PC-9 (cell line): ENCODE results near the gene BCL2L11. TPM values are rescaled to one million over a fixed set of nuclear protein-coding genes. Genes with fewer than 3 reads are reported as not detected.

Source experiments
- BruUV-seq: library from RNA; stranded (reverse); fragments of 400-500 nt; replicated peaks from 2 replicates; lab custom pipeline; 2021; lab: Mats Ljungman, UMichigan
- CTCF ChIA-PET: fragments of 300-600 bp; sonication (Branson Sonifier 250); formaldehyde crosslinking; loops from one replicate; lab custom pipeline; 2022; ENCODE audit warnings: antibody characterized with exemption; lab: Charles Lee
- POLR2A ChIA-PET: fragments of 300-600 bp; sonication (Branson Sonifier 250); formaldehyde crosslinking; loops from one replicate; lab custom pipeline; 2022; ENCODE audit warnings: antibody characterized with exemption; ENCODE audit not compliant: unreplicated experiment; lab: Charles Lee
- DNase-seq, 2 experiments: peaks; one replicate each; pipeline versions ENCODE4 v3.0.0 to v3.0.0-alpha.2; 2015 to 2022; ENCODE audit warnings: mixed read lengths in 1 of 2
- H2AFZ ChIP-seq: fragments of 200-600 bp; sonication (generic); 2 replicates; pipeline ENCODE4 v1.8.1; 2017; ENCODE audit warnings: antibody characterized with exemption
- H3F3A ChIP-seq: fragments of 200-600 bp; sonication (generic); 2 replicates; pipeline ENCODE4 v1.8.1; 2017; ENCODE audit warnings: antibody characterized with exemption, mild to moderate bottlenecking, low read depth; ENCODE audit not compliant: insufficient read depth
- H3K27ac ChIP-seq: fragments of 200-600 bp; sonication (generic); 2 replicates; pipeline ENCODE4 v1.6.1; 2016; ENCODE audit warnings: mixed run types
- H3K27me3 ChIP-seq: fragments of 200-600 bp; sonication (generic); 2 replicates; pipeline ENCODE4 v1.6.1; 2016; ENCODE audit warnings: low read depth, mixed run types; ENCODE audit not compliant: insufficient read depth
- H3K36me3 ChIP-seq: fragments of 200-600 bp; sonication (generic); 2 replicates; pipeline ENCODE4 v1.6.1; 2016; ENCODE audit warnings: low read depth, mixed run types
- H3K4me1 ChIP-seq: fragments of 200-600 bp; sonication (generic); replicated peaks from 2 replicates; pipeline ENCODE4 v1.6.1; 2016; ENCODE audit warnings: mixed run types; ENCODE audit not compliant: insufficient read depth
- H3K4me2 ChIP-seq: fragments of 200-600 bp; sonication (generic); 2 replicates; pipeline ENCODE4 v1.6.1; 2017; ENCODE audit warnings: mixed run types
- H3K4me3 ChIP-seq: fragments of 200-600 bp; sonication (generic); 2 replicates; pipeline ENCODE4 v1.6.1; 2016; ENCODE audit warnings: mixed run types
- H3K79me2 ChIP-seq: fragments of 200-600 bp; sonication (generic); 2 replicates; pipeline ENCODE4 v1.6.1; 2017; ENCODE audit warnings: low read depth, mixed run types
- H3K9me2 ChIP-seq: fragments of 200-600 bp; sonication (generic); 2 replicates; pipeline ENCODE4 v1.8.1; 2017; ENCODE audit warnings: mild to moderate bottlenecking; ENCODE audit not compliant: insufficient read depth
- H3K9me3 ChIP-seq: fragments of 200-600 bp; sonication (generic); 2 replicates; pipeline ENCODE4 v1.8.1; 2016; ENCODE audit warnings: low read depth; ENCODE audit not compliant: insufficient read depth
- H4K20me1 ChIP-seq: fragments of 200-600 bp; sonication (generic); 2 replicates; pipeline ENCODE4 v1.8.1; 2017; ENCODE audit not compliant: insufficient read depth
- CTCF ChIP-seq: fragments of 200-600 bp; sonication (generic); conservative IDR thresholded peaks from 2 replicates; pipeline ENCODE4 v1.6.1; 2017; ENCODE audit warnings: mixed run types, antibody characterized with exemption, mild to moderate bottlenecking, moderate library complexity
- EZH2 ChIP-seq: fragments of 200-600 bp; sonication (generic); IDR thresholded peaks from 2 replicates; pipeline ENCODE4 v1.8.0; 2017; ENCODE audit warnings: antibody characterized with exemption, low read depth
- intact Hi-C: fragments of 100-400 bp; cut with micrococcal nuclease; formaldehyde crosslinking; loops from one replicate; pipeline ENCODE4 v1.10.0; 2022; ENCODE audit not compliant: unreplicated experiment
- total RNA-seq: library from RNA; stranded (reverse); gene quantifications from 2 replicates; pipeline ENCODE4 v1.2.3, GENCODE V29; 2021

The BCL2L11 gene
- total RNA-seq, 1 experiment from 2014 or later: 17.0 TPM

GRCh38 chr2:111178296-111178695 lies 57.6 kb downstream of the BCL2L11 start:
- Histone ChIP-seq H3K27ac (no peak overlapping the region), H3K36me3 (no peaks in the 10 kb centered on the region), H3K9me2 (no peaks in the 10 kb centered on the region), H4K20me1 (no peaks in the 10 kb centered on the region), H3K4me3 (no peak overlapping the region), H3K4me2 (no peak overlapping the region), H3K79me2 (no peaks in the 10 kb centered on the region), H3K27me3 (no peaks in the 10 kb centered on the region), H2AFZ (no peak overlapping the region), H3K4me1 (no peaks in the 10 kb centered on the region), H3K9me3 (no peaks in the 10 kb centered on the region), H3F3A (no peaks in the 10 kb centered on the region)
- DNase-seq: no peak
- TF ChIP-seq CTCF (no peak), EZH2 (no peak)
- no TSS peak for BruUV-seq
- CTCF ChIA-PET: no interaction called here
- intact Hi-C loops: no loop called here
- POLR2A ChIA-PET: no interaction called here

- Histone ChIP-seq H3K27ac (no peak overlapping the region), H3K4me1 (no peaks in the 10 kb centered on the region), H3K4me3 (no peak overlapping the region), H3K4me2 (no peak overlapping the region), H3K27me3 (no peaks in the 10 kb centered on the region), H3K9me3 (no peaks in the 10 kb centered on the region), H2AFZ (no peak overlapping the region), H3K79me2 (no peaks in the 10 kb centered on the region), H3K36me3 (no peaks in the 10 kb centered on the region), H3K9me2 (no peaks in the 10 kb centered on the region), H4K20me1 (no peaks in the 10 kb centered on the region), H3F3A (no peaks in the 10 kb centered on the region)
- DNase-seq: no peak
- intact Hi-C loops: no loop called here
- no TSS peak for BruUV-seq
- TF ChIP-seq EZH2 (no peak), CTCF (no peak)
- ChIA-PET POLR2A (no interaction called here), CTCF (no interaction called here)
Measured at GRCh38 chr2:111178730-111179405, 58.2 kb downstream of the BCL2L11 start.

GRCh38 chr2:111182121-111182520 lies 61.4 kb downstream of the BCL2L11 start:
- H3K9me3 ChIP-seq: no peaks in the 10 kb centered on the region
- no peaks in the 10 kb centered on the region for H3K27me3 ChIP-seq
- H3K4me3 ChIP-seq: no peak overlapping the region
- no peaks in the 10 kb centered on the region for H3K9me2 ChIP-seq
- H3F3A ChIP-seq: no peaks in the 10 kb centered on the region
- no TSS peak for BruUV-seq
- no peak for DNase-seq
- H3K79me2 ChIP-seq: no peaks in the 10 kb centered on the region
- no peaks in the 10 kb centered on the region for H3K4me1 ChIP-seq
- H2AFZ ChIP-seq: no peak overlapping the region
- H4K20me1 ChIP-seq: no peaks in the 10 kb centered on the region
- ChIA-PET POLR2A (no interaction called here), CTCF (no interaction called here)
- H3K36me3 ChIP-seq: no peaks in the 10 kb centered on the region
- no peak overlapping the region for H3K4me2 ChIP-seq
- no peak overlapping the region for H3K27ac ChIP-seq
- TF ChIP-seq CTCF (no peak), EZH2 (no peak)
- intact Hi-C loops: no loop called here
